GM10847 (cell line): Measurements from ENCODE around the gene MC5R.

Experiments
- POLR2A ChIP-seq: IDR thresholded peaks from 2 replicates; pipeline ENCODE4 v1.6.1; 2011; ENCODE audit not compliant: insufficient read length; ENCODE audit errors: extremely low read depth

Gene MC5R

DNA sequence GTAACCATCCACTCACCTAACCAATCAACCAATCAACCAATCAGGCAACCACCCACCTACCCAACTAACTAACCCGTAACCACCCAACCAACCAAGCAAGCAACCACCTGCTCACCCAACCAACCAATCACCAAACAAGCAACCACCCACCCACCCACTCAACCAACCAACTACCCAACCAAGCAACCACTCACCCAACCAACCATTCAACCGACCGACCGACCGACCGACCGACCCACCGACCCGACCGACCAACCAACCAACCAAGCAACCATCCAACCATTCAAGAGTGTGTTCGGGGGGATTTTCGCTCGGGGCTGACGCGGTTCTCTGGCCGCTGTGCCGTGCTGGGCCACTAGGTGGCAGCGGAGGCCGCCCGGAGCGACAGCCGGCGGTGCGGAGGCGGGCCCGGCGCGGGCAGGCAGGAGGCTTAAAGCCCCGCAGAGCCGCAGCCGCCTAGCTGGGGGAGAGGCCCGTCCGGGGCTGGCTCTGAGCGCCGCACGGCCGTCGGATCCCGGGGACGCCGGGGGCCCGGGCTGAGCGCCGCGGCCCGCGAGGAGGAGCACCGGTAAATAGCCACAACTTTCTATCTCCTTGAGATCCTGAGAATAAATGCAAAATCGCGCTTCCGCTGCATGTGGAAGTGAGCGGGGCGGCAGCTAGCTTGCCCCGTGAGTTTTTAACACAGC lies at the start of gene MC5R:
MC5R (plus strand) TSS at position 443 of the 689 bp plus-strand sequence. CDS start 1,617 bp downstream, outside the sequence.
- TF ChIP-seq POLR2A, result no peak

DNA sequence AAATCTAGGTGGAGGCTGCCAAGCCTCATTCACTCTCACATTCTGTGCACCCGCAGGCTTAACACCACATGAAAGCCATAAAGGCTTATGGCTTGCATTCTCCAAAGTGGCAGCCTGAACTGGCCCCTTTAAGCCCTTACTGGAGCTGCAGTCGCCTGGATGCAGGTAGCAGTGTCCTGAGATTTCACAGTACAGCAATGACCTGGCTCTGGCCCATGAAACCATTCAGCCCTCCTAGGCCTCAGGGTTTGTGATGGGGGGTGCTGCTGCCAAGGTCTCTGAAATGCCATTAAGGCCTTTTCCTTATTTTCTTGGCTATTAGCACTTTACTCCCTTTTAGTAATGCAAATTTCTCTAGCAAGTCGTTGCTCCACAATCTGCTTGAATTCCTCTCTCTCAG lies 48.9 kb upstream of the MC5R start:
- no peak for TF ChIP-seq POLR2A

DNA sequence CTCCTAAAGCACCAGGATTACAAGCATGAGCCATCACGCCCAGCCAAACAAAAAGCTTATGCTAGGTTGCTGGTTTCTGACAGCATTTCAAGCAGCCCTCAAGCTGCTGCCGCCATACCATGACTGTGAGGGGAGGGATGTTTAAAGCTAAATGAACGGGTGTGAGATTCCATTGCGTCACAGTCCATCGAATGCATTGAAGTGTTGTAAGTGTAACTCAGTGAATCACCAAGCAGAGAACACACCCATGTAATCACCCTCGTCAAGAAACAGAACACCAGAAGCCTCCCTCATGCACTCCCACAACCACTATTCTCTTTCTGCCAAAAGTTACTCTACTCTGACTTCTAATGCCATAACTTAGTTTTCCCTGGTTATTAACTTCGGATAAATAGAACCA lies 32.8 kb upstream of the MC5R start:
- no peak for TF ChIP-seq POLR2A

DNA sequence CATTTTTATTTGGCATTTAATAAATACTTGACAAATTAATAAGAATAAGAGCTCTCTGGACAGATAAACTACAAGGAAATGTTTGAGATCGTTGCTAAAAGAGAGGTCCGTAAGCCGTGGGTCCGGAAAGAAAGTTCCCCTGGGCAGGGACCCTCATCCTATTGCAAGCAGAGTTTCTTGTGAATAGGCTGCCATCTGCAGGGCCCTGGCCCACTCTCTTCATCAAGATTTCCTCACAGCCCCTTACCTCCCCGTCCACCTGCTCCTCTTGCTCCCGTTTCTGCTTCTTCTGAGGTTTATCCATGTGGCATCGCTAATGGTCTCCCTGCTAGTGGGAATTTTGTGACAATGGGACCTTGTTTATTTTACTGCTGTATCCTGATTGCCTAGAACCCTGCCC lies 30.1 kb upstream of the MC5R start:
- TF ChIP-seq POLR2A, result no peak

DNA sequence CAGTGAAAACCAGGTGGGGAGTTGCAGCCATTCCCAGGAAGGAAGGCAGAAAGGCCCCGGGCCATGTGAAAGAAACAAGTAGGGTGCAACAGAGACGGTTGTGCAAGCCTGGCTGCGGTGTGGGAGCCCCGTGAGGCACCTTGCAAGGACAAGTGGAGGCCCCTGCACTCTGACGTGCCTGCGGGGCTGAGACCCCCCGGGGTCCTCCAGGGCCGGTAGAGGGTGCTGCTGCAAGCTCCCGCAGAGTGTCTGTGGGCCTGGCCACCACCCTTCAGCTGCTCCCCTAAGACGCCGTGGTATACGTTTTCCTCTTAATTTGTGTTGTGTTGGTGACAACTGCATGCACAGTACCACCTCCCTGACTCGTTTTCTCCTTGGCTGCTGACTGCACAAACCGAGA lies 27.4 kb upstream of the MC5R start:
- no peak for TF ChIP-seq POLR2A

DNA sequence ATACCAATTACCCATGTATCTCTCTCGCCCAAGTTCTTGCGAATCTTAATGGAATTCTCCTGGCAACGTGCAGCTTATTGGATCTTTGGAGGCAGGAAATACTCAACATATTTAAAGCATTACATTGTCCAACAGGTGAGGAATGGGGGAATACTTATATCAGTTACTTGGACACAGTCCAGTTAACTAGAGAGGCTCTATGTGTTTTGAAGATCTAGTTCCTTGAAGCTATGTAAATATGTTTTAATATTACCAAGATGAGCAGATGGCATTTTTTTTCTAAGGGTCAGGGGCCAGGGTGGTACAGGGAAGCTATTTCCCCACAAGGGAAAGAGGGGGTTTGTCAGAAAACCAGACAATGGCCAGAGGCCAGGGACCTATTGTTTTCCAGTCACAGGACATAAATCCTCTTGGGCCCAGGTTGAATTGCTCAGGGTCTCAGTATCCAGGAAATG lies 26.8 kb upstream of the MC5R start:
- no peak for TF ChIP-seq POLR2A

DNA sequence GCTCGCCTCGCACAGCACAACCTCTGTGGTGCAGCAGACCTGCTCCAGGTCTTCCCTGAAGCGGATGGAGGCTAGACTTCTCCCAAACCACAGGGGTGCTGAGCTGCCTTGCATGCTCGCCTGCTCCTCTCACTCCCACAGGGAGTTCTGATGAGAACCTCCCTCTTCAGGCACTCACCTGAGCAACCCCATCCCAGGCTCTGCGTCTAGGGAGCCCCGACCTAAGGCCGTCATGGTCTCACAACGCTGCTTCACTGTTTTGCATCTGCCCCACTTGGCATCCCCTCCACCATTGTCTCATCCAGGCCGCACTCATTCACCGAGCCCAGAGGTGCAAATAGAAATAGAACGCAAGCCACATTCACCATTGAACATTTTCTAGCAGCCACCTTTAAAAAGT lies 24.6 kb upstream of the MC5R start:
- TF ChIP-seq POLR2A, result no peak

DNA sequence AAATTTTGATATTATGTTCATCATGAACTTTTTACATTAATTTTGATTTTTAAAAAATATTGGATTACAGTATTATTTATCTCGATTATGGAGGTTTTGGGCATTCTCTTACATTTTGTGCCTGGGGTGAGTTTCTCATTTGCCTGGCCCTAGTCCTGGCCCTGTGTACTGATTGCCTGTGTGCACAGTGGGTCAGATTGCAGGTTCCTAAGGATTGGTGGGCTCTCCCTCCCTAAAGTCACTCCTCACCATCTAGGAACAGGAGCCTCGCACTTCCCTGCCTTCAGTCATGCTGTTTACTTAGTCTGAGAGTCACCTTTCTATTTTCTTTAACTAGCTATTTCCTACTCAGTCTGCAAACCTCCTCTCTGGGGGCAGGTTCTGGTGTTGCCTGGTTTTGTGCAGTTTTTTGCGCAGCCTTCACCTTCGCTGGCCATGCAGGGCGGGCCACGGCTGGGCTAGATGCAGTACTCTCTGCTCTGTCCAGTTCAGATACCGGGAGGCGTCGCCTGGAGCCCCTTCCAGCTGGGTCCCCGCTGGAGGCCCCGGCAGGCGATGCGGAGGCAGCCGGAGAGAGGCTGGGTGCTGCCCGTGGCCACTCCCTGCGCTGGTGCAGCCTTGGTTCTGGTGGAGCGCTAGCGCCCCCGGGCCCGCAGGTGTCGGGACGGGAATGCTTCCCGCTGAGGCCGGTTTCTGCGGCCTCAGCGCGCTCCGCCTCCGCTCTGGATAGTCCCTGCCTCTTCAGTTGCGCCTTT lies 23.3 kb upstream of the MC5R start:
- TF ChIP-seq POLR2A, result no peak

DNA sequence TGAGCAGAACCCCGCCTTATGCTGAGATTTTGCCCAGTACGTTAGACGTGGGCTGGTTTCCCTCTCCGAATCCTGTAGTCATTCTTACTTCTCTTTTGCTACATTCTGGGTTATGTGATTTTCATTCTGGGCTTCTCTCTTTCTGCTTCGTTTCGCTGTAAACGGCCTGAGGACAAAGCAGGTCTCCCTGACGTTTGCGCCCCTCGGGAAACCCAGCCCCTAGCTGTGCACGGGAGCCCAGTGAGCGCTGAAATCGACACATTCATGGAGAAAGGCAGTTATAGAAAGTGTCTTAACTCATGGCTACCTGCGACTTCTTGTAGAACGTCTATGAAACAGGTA lies 22.7 kb upstream of the MC5R start:
- TF ChIP-seq POLR2A, result no peak

DNA sequence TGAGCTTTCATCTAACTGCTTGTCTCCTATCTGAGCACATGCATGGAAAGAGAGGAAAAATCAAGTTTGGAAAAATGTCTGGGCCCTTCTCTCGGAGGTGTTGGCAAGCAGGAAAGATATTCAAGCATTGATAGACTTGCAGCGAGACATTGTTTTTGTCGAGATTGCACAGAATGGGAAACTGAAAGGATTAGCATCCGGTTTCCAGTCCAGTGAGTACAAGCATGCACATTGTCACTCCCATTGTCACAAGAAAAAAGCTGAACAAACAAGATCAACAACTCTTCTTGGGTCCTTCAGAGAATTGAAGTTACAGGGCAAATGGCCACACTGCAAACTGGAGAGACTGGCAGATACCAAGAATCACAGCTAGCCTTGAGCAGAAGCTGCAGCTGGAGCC lies 19.6 kb upstream of the MC5R start:
- no peak for TF ChIP-seq POLR2A

DNA sequence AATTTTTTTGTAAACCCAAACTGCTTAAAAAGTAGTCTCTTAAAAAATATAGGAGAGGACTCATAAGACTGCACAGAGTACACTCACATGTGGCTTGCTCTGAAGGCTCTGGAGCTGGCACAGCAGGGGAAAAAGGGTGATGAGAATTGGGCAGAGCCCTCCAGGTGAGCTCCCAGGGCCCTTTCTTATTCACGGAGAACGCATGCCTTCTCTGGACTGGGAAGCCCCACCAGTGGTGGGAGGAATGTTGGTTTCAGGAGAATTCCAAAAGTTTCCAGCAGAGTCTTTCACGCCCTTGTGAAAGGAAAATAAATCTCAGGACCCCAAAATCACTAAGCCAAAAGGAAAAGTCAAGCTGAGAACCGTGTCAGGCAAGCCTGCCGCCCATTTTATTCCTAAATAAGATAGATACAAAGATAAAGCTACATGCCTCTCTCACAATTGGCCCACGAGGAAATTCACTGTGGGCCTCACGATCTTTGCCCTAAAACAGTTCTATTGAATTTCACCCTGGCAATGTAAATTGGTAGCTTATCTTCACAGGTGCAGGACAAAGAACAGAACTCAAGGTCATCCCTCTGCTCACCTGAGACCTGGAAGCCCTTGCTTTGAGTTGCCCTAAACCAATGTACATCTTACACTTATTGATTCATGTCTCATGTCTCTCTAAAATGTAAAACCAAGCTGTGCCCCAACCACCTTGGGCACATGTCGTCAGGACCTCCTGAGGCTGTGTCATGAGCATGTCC lies 15.5 kb upstream of the MC5R start:
- no peak for TF ChIP-seq POLR2A

DNA sequence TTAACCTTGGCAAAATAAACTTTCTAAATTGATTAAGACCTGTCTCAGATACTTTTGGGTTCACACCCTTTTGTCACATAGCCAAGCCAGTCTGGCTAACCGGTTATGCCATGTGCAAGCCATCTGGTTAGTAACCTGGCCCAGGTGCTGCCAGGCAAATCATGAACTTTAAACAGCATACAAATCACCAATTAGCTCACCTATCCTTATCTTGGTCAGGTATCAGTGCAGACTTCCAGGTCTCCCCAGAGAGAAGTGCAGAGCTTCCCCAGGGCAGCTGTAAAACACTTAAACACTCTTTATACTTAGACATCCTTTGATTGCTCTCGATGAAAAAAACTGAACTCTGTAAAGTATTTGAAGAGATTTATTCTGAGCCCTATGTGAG lies 14.9 kb upstream of the MC5R start:
- TF ChIP-seq POLR2A, result no peak

DNA sequence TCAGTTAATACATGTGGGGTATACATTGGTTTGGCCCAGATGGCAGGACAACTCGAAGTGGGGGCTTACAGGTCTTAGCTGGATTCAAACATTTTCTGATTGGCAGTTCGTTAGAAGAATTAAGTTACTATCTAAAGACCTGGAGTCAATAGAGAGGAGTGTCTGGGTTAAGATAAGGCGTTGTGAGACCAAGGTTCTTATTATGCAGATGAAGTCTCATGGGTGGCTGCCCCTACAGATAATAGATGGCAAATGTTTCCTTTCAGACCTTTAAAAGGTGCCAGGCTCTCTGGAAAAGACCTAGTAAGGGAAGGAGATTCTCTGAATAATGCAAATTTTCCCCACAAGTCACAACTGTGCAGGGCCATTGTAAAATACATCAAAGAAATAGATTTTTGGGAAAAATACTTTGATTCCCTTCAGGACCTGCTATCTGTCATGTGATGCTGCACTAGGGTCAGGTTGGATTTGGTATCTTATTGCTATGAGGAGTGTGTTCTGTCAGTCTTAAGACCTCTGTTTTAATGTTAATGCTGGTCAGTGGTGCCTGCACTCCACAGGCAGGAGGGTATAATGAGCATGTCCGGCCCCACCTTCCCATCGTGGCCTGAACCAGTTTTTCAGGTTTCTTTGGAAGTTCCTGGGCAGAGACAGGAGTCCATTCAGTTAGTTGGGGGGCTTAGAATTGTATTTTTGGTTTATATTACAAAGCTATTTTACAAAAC lies 14.3 kb upstream of the MC5R start:
- no peak for TF ChIP-seq POLR2A

DNA sequence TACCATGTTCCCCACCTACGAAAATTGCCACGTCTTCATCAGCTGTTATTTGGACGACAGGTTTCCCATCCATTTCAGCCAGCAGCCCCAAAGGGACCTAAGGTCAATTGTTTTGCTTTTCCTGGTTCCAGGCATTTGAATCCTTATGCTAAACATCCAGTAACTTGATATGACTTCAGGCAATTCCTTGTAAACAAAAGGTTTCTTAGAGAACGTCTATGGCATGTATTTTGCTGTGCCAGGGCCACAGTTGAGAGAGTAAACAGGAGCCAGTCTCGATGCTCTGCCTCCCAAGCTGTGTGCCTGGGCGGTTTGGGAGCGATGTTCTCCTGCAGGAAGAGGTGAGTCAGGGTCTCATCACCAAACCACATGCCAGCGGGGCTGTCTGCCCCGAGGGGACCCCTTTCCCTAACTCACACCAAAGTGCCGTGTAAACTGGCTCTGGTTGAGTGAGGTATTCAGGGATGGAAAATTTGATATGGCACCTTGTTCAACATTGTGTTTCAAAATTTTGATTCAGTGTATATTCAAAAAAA lies 12.9 kb upstream of the MC5R start:
- no peak for TF ChIP-seq POLR2A

DNA sequence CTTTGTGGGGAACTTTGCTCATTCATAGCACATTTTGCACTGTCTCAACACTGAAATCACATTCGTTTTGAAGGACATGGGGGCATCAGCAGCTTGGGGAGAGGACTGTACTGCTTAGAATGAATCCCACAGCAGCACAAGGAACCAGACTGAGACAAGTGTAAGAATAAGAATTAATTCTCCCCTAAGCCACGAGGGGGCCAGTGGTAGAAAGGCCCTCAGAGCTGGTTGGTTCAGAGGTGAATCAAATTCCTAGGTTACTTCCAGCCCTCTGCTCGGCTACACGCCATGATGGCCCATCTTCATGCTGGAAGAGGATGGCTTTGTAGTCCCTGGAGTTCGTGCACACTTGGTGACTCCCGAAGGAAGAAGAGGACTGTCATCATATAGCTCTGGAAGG lies 12.0 kb upstream of the MC5R start:
- no peak for TF ChIP-seq POLR2A

DNA sequence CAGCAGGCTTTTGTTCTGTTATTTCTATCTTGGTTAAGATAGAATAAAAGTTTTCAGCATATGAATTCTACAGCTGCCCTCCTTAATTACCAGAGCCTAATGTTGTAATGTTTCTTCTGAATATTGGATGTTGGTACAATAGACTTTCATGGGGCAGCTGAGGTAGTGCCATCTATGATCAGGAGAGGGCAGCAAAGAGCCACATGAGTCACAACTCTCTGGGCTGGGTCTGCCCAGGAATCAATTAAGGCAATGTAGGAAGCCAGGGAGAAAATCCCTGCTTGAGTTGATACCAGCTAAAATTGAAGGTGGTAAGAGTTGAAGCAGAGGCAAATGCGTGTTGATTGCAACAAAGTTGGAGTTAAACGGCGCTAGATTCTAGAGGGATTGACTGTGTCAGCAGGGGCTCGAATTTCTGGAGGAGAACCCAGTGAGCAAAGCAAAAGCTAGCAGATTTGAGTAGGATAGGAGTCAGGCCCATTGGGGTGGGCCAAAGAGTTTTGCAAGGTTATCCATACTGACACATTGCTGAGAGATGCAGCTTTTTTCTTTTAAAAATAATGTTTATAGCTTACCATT lies 10.6 kb upstream of the MC5R start:
- TF ChIP-seq POLR2A, result no peak

DNA sequence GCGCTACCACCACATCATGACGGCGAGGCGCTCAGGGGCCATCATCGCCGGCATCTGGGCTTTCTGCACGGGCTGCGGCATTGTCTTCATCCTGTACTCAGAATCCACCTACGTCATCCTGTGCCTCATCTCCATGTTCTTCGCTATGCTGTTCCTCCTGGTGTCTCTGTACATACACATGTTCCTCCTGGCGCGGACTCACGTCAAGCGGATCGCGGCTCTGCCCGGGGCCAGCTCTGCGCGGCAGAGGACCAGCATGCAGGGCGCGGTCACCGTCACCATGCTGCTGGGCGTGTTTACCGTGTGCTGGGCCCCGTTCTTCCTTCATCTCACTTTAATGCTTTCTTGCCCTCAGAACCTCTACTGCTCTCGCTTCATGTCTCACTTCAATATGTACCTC lies 2.3 kb downstream of the MC5R start:
- TF ChIP-seq POLR2A, result no peak
